PFSK-1 (cell line): ENCODE measurements around the gene TBCD.

Experiments
- FOXP2 ChIP-seq: optimal IDR thresholded peaks from 2 replicates; pipeline ENCODE3; 2011; ENCODE audit warnings: borderline replicate concordance, control low read depth, inconsistent platforms; ENCODE audit not compliant: insufficient read depth; ENCODE audit errors: extremely low read length, extremely low read depth
- POLR2AphosphoS5 ChIP-seq: IDR thresholded peaks from 2 replicates; pipeline ENCODE4 v1.6.1; 2012; ENCODE audit warnings: low read depth, mild to moderate bottlenecking, control low read depth, low read length, moderate library complexity
- REST ChIP-seq, 2 experiments: IDR thresholded peaks; 2 replicates each; pipeline versions ENCODE4 v1.6.1 to v1.8.0; 2011 to 2012; ENCODE audit warnings: low read depth in 2 of 2, low read length in 2 of 2, control low read depth in 1 of 2, inconsistent platforms in 1 of 2, mild to moderate bottlenecking in 1 of 2, moderate library complexity in 1 of 2; ENCODE audit not compliant: insufficient read depth in 1 of 2
- SIN3A ChIP-seq: IDR thresholded peaks from 2 replicates; pipeline ENCODE4 v1.6.1; 2012; ENCODE audit warnings: mild to moderate bottlenecking, low read length, moderate library complexity, borderline replicate concordance; ENCODE audit not compliant: insufficient read depth
- TAF1 ChIP-seq: IDR thresholded peaks from 2 replicates; pipeline ENCODE4 v1.6.1; 2012; ENCODE audit warnings: low read length, control low read depth, borderline replicate concordance; ENCODE audit not compliant: insufficient read depth

Gene TBCD

GRCh38 chr17:82807562-82807961 is 55.7 kb downstream of the TBCD start:
- no peak for TF ChIP-seq POLR2AphosphoS5
- TF ChIP-seq FOXP2, result no peak
- no peak for TF ChIP-seq SIN3A
- no peak for TF ChIP-seq REST (IDR thresholded peaks at IDR 0.05; ENCODE audit: insufficient read depth in 1 of 2, low read depth in 2 of 2, low read length in 2 of 2)
- TF ChIP-seq TAF1, result no peak

- TF ChIP-seq FOXP2 (no peak), TAF1 (no peak), SIN3A (no peak), REST (IDR thresholded peaks at IDR 0.05; ENCODE audit: insufficient read depth in 1 of 2, low read depth in 2 of 2, low read length in 2 of 2) (no peak), POLR2AphosphoS5 (no peak)
Measured at GRCh38 chr17:82808006-82808405, 56.1 kb downstream of the TBCD start.

- TF ChIP-seq REST (IDR thresholded peaks at IDR 0.05; ENCODE audit: insufficient read depth in 1 of 2, low read depth in 2 of 2, low read length in 2 of 2), result no peak
- TF ChIP-seq TAF1, result no peak
- TF ChIP-seq SIN3A, result no peak
- no peak for TF ChIP-seq POLR2AphosphoS5
- TF ChIP-seq FOXP2, result no peak
Measured at GRCh38 chr17:82808921-82809905, 57.3 kb downstream of the TBCD start.

DNA sequence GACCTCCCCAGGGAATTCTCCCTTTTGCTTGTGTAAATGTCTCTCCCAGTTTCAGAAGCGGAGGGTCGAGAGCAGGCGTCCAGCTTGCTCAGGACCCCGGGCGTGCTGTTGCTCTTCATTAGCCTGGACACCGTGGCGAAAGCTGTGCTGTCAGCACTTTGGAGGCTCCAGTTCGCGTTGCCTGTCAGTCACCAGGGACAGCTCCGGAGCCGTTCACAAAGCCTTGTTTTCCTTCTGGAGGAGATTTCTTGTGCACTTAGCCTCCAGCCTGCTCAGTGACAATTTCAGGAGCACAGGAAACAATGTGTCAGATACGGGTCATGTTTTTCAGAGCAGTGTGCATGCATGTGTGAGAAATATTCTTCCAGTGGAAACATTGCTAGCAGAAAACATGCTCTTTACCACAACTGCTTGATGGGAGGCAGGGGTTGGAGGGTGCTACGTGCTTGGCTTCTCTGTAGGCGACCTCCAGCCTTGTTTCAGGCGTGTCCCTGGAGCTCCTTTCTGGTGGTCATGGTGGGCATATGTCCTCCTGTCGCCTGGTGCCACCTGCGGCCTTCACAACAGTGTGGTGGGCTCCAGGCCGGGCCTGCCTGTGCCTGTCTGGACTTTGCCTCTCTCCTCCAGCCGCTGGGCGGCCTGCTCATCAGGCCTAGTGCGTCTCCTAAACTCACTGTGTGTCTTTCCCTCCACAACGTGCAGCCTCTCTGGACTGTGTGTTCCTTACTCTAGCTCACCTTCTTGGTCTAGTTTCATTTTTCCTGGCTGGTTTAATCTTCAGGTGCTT is 59.0 kb downstream of the TBCD start:
- peak in 1 of 2 experiments; percentile 35; a peak in 1 of 4 replicates for TF ChIP-seq REST (IDR thresholded peaks at IDR 0.05; ENCODE audit: insufficient read depth in 1 of 2, low read depth in 2 of 2, low read length in 2 of 2)
- TF ChIP-seq FOXP2, result no peak
